ENCODE measurements around the gene LAP3.

GRCh38 chr4:17544831-17545234 lies 32.2 kb upstream of the LAP3 start:
- TF ChIP-seq CTCF (IDR thresholded peaks at IDR 0.05): no peak
- no peak for TF ChIP-seq POLR2A (IDR thresholded peaks at IDR 0.05)

All from heart left ventricle (tissue), 13 donors.